Erythroblast (primary cell): Measurements from ENCODE around the gene DNAJC22.
"Not testable (repeated sequence)": the region's sequence is repeated elsewhere in the genome, so short reads cannot be mapped to it uniquely, and the experiment has no call there.

Experiments used
- GATA1 ChIP-seq: IDR thresholded peaks from 2 replicates; pipeline ENCODE4 v1.6.1; 2011; ENCODE audit warnings: low read depth, mild to moderate bottlenecking, control low read depth, low read length, moderate library complexity
- POLR2A ChIP-seq: IDR thresholded peaks from 2 replicates; pipeline ENCODE4 v1.6.1; 2011; ENCODE audit warnings: mild to moderate bottlenecking, low read length

DNA sequence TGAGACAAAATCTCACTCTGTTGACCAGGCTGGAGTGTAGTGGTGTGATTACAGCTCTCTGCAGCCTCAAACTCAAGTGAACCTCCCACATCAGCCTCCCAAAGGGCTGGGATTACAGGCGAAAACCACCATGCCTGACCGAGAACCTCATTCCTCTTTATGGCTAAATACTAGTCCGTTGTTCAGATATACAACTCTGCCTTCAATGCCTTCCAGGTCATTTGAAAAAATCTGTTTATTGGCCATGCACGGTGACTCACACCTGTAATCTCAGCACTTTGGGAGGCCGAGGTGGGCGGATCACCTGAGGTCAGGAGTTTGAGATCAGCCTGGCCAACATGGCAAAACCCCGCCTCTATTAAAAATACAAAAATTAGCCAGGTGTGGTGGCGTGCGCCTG, 33.5 kb downstream of the DNAJC22 start:
- not testable (repeated sequence) for TF ChIP-seq POLR2A, GATA1
